Activated T-cell treated with anti-CD3 and anti-CD28 coated beads, Interleukin-2, amount 50 U/mL, for 24 hours (primary cell): ENCODE data around the gene MATN4.
A peak's percentile ranks its signal among the peaks of the same experiment; 100 is the strongest.
"Not testable (repeated sequence)": the region's sequence is repeated elsewhere in the genome, so short reads cannot be mapped to it uniquely, and the experiment has no call there.

Experiments used
- DNase-seq: peaks from one replicate; pipeline ENCODE4 v3.0.0-alpha.2; 2020
- H3K27ac Mint-ChIP-seq: 2 replicates; pipeline ENCODE4 v1.8.0; 2020; ENCODE audit warnings: mild to moderate bottlenecking, mixed read lengths
- H3K27me3 Mint-ChIP-seq: 2 replicates; pipeline ENCODE4 v1.8.0; 2020; ENCODE audit warnings: mixed read lengths
- H3K36me3 Mint-ChIP-seq: 2 replicates; pipeline ENCODE4 v1.8.0; 2020; ENCODE audit warnings: low read depth, mixed read lengths
- H3K4me1 Mint-ChIP-seq: 2 replicates; pipeline ENCODE4 v1.8.0; 2020; ENCODE audit warnings: low read depth, mixed read lengths
- H3K4me3 Mint-ChIP-seq: 2 replicates; pipeline ENCODE4 v1.8.0; 2020; ENCODE audit warnings: mild to moderate bottlenecking, moderate library complexity, mixed read lengths
- H3K9me3 Mint-ChIP-seq: 2 replicates; pipeline ENCODE4 v1.8.0; 2020; ENCODE audit warnings: mixed read lengths

MATN4 gene

GRCh38 chr20:45308117-45308778 is at the start of gene MATN4:
MATN4 (minus strand) TSS chr20:45308299; CDS start chr20:45305582, 2,717 bp downstream.
- Mint-ChIP-seq H3K27ac (no peak within 1 kb of the TSS), H3K9me3 (no peaks in the 10 kb centered on the region), H3K27me3 (peaks cover 78% of the 10 kb centered on the region), H3K4me3 (no peak within 1 kb of the TSS), H3K4me1 (peaks cover 18% of the 10 kb centered on the region), H3K36me3 (no peaks in the 10 kb centered on the region)
- no peak for DNase-seq

- no peaks in the 10 kb centered on the region for H3K27me3 Mint-ChIP-seq
- H3K4me3 Mint-ChIP-seq: peak overlapping the region; percentile 62
- H3K27ac Mint-ChIP-seq: peak overlapping the region; percentile 93
- peaks cover 57% of the 10 kb centered on the region for H3K4me1 Mint-ChIP-seq
- no peaks in the 10 kb centered on the region for H3K9me3 Mint-ChIP-seq
- DNase-seq: no peak
- no peaks in the 10 kb centered on the region for H3K36me3 Mint-ChIP-seq
These were observed 47.3 kb upstream of the MATN4 start for GRCh38 chr20:45355209-45356084.

- Mint-ChIP-seq H3K9me3 (no peaks in the 10 kb centered on the region), H3K4me3 (peak overlapping the region; percentile 62), H3K27ac (peak overlapping the region; percentile 93), H3K27me3 (no peaks in the 10 kb centered on the region), H3K4me1 (peaks cover 64% of the 10 kb centered on the region), H3K36me3 (no peaks in the 10 kb centered on the region)
- no peak for DNase-seq
These were observed 46.5 kb upstream of the MATN4 start for GRCh38 chr20:45354423-45355208.

GRCh38 chr20:45353746-45354145 is 45.6 kb upstream of the MATN4 start:
- peak overlapping the region; percentile 93 for H3K27ac Mint-ChIP-seq
- H3K4me3 Mint-ChIP-seq: no peak overlapping the region

GRCh38 chr20:45352729-45353128 is 44.6 kb upstream of the MATN4 start:
- Mint-ChIP-seq H3K9me3 (no peaks in the 10 kb centered on the region), H3K27ac (no peak overlapping the region), H3K4me1 (peaks cover 54% of the 10 kb centered on the region), H3K36me3 (peaks cover 1% of the 10 kb centered on the region), H3K4me3 (no peak overlapping the region), H3K27me3 (no peaks in the 10 kb centered on the region)
- DNase-seq: no peak

More at GRCh38 chr20:45353746-45354145, 45.6 kb upstream of the MATN4 start:
- DNase-seq: no peak
- H3K36me3 Mint-ChIP-seq: no peaks in the 10 kb centered on the region
- H3K4me1 Mint-ChIP-seq: peaks cover 60% of the 10 kb centered on the region
- no peaks in the 10 kb centered on the region for H3K9me3 Mint-ChIP-seq
- H3K27me3 Mint-ChIP-seq: no peaks in the 10 kb centered on the region

GRCh38 chr20:45350795-45351194 is 42.7 kb upstream of the MATN4 start:
- H3K4me1 Mint-ChIP-seq: peaks cover 60% of the 10 kb centered on the region
- H3K9me3 Mint-ChIP-seq, DNase-seq, H3K27me3 Mint-ChIP-seq, H3K4me3 Mint-ChIP-seq, H3K27ac Mint-ChIP-seq: not testable (repeated sequence)
- H3K36me3 Mint-ChIP-seq: peaks cover 17% of the 10 kb centered on the region

GRCh38 chr20:45350217-45350616 is 42.1 kb upstream of the MATN4 start:
- Mint-ChIP-seq H3K9me3 (no peaks in the 10 kb centered on the region), H3K4me1 (peaks cover 60% of the 10 kb centered on the region), H3K4me3 (no peak overlapping the region), H3K27me3 (no peaks in the 10 kb centered on the region), H3K27ac (no peak overlapping the region), H3K36me3 (peaks cover 22% of the 10 kb centered on the region)
- DNase-seq: no peak

- Mint-ChIP-seq H3K4me1 (peaks cover 57% of the 10 kb centered on the region), H3K9me3 (no peaks in the 10 kb centered on the region), H3K27ac (peak within 1 kb of the TSS; percentile 87), H3K36me3 (peaks cover 39% of the 10 kb centered on the region), H3K27me3 (no peaks in the 10 kb centered on the region), H3K4me3 (peak within 1 kb of the TSS; percentile 82)
- peak; percentile 79 for DNase-seq
These were observed 40.1 kb upstream of the MATN4 start, which contains the start of gene SDC4 for GRCh38 chr20:45347936-45348778. SDC4 (minus strand) TSS chr20:45348424; CDS start chr20:45348384, 40 bp downstream.

- Mint-ChIP-seq H3K27me3 (no peaks in the 10 kb centered on the region), H3K9me3 (no peaks in the 10 kb centered on the region), H3K4me3 (peak overlapping the region; percentile 82), H3K27ac (peak overlapping the region; percentile 87), H3K36me3 (peaks cover 44% of the 10 kb centered on the region), H3K4me1 (peaks cover 60% of the 10 kb centered on the region)
- DNase-seq: no peak
These were observed 39.3 kb upstream of the MATN4 start for GRCh38 chr20:45347297-45347935.

GRCh38 chr20:45346851-45347250 is 38.8 kb upstream of the MATN4 start:
- Mint-ChIP-seq H3K4me3 (peak overlapping the region; percentile 82), H3K27ac (no peak overlapping the region), H3K36me3 (peaks cover 49% of the 10 kb centered on the region), H3K9me3 (no peaks in the 10 kb centered on the region), H3K27me3 (no peaks in the 10 kb centered on the region), H3K4me1 (peaks cover 59% of the 10 kb centered on the region)
- DNase-seq: no peak

- Mint-ChIP-seq H3K4me3 (peak overlapping the region; percentile 82), H3K27me3 (no peaks in the 10 kb centered on the region), H3K36me3 (peaks cover 53% of the 10 kb centered on the region), H3K4me1 (peaks cover 59% of the 10 kb centered on the region), H3K9me3 (no peaks in the 10 kb centered on the region), H3K27ac (no peak overlapping the region)
- DNase-seq: no peak
These were observed 38.2 kb upstream of the MATN4 start for GRCh38 chr20:45346291-45346718.

- H3K27ac Mint-ChIP-seq: no peak overlapping the region
- peak overlapping the region; percentile 82 for H3K4me3 Mint-ChIP-seq
- H3K36me3 Mint-ChIP-seq: peaks cover 63% of the 10 kb centered on the region
- no peak for DNase-seq
- peaks cover 58% of the 10 kb centered on the region for H3K4me1 Mint-ChIP-seq
- H3K27me3 Mint-ChIP-seq: no peaks in the 10 kb centered on the region
- H3K9me3 Mint-ChIP-seq: no peaks in the 10 kb centered on the region
These were observed 37.2 kb upstream of the MATN4 start for GRCh38 chr20:45345104-45345936.
